ENCODE measurements around the gene BCLAF1.

DNA sequence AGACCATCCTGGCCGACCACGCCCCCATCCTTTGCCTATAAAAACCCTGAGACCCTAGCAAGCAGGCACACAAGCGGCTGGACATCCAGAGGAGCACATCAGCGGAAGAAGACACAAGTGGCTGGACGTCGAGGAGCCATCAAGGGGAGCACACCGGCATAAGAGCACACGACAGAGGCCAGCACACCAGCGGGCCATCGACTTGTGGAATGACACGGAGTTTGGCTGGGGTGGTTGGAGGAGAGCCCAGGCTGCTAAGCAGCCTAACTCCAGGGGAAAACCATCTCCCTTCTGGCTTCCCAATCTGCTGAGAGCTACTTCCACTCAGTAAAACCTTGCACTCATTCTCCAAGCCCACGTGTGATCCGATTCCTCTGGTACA lies 44.8 kb upstream of the BCLAF1 start:
- TF ChIP-seq CTCF (conservative IDR thresholded peaks at IDR 0.05; ENCODE audit: low read depth in 2 of 2) (no peak), POLR2AphosphoS5 (IDR thresholded peaks at IDR 0.05; ENCODE audit: low read depth) (no peak), REST (IDR thresholded peaks at IDR 0.05; ENCODE audit: unreplicated experiment) (no peak), EZH2 (IDR thresholded peaks at IDR 0.05; ENCODE audit: low read depth, unreplicated experiment) (no peak), JUNB (IDR thresholded peaks at IDR 0.05; ENCODE audit: unreplicated experiment) (no peak), EZH2phosphoT487 (IDR thresholded peaks at IDR 0.05; ENCODE audit: unreplicated experiment) (no peak), CREB1 (CRISPR knock-in tag; IDR thresholded peaks at IDR 0.05; ENCODE audit: low read depth) (no peak), STAT1 (IDR thresholded peaks at IDR 0.05; ENCODE audit: unreplicated experiment) (no peak), ETS1 (IDR thresholded peaks at IDR 0.05) (no peak), ZNF114 (CRISPR knock-in tag; IDR thresholded peaks at IDR 0.05) (no peak), NANOG (IDR thresholded peaks at IDR 0.05; ENCODE audit: borderline replicate concordance) (no peak)
- TF ChIP-seq, protein P1, sequence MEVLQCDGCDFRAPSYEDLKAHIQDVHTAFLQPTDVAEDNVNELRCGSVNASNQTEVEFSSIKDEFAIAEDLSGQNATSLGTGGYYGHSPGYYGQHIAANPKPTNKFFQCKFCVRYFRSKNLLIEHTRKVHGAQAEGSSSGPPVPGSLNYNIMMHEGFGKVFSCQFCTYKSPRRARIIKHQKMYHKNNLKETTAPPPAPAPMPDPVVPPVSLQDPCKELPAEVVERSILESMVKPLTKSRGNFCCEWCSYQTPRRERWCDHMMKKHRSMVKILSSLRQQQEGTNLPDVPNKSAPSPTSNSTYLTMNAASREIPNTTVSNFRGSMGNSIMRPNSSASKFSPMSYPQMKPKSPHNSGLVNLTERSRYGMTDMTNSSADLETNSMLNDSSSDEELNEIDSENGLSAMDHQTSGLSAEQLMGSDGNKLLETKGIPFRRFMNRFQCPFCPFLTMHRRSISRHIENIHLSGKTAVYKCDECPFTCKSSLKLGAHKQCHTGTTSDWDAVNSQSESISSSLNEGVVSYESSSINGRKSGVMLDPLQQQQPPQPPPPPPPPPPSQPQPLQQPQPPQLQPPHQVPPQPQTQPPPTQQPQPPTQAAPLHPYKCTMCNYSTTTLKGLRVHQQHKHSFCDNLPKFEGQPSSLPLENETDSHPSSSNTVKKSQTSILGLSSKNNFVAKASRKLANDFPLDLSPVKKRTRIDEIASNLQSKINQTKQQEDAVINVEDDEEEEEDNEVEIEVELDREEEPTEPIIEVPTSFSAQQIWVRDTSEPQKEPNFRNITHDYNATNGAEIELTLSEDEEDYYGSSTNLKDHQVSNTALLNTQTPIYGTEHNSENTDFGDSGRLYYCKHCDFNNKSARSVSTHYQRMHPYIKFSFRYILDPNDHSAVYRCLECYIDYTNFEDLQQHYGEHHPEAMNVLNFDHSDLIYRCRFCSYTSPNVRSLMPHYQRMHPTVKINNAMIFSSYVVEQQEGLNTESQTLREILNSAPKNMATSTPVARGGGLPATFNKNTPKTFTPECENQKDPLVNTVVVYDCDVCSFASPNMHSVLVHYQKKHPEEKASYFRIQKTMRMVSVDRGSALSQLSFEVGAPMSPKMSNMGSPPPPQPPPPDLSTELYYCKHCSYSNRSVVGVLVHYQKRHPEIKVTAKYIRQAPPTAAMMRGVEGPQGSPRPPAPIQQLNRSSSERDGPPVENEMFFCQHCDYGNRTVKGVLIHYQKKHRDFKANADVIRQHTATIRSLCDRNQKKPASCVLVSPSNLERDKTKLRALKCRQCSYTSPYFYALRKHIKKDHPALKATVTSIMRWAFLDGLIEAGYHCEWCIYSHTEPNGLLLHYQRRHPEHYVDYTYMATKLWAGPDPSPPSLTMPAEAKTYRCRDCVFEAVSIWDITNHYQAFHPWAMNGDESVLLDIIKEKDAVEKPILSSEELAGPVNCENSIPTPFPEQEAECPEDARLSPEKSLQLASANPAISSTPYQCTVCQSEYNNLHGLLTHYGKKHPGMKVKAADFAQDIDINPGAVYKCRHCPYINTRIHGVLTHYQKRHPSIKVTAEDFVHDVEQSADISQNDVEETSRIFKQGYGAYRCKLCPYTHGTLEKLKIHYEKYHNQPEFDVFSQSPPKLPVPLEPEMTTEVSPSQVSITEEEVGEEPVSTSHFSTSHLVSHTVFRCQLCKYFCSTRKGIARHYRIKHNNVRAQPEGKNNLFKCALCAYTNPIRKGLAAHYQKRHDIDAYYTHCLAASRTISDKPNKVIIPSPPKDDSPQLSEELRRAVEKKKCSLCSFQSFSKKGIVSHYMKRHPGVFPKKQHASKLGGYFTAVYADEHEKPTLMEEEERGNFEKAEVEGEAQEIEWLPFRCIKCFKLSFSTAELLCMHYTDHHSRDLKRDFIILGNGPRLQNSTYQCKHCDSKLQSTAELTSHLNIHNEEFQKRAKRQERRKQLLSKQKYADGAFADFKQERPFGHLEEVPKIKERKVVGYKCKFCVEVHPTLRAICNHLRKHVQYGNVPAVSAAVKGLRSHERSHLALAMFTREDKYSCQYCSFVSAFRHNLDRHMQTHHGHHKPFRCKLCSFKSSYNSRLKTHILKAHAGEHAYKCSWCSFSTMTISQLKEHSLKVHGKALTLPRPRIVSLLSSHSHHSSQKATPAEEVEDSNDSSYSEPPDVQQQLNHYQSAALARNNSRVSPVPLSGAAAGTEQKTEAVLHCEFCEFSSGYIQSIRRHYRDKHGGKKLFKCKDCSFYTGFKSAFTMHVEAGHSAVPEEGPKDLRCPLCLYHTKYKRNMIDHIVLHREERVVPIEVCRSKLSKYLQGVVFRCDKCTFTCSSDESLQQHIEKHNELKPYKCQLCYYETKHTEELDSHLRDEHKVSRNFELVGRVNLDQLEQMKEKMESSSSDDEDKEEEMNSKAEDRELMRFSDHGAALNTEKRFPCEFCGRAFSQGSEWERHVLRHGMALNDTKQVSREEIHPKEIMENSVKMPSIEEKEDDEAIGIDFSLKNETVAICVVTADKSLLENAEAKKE (CRISPR knock-in tag; IDR thresholded peaks at IDR 0.05): no peak

Measured in GM23338 (cell line).